Measurements from ENCODE around the gene XRCC4.
"Not testable (repeated sequence)": the region's sequence is repeated elsewhere in the genome, so short reads cannot be mapped to it uniquely, and the experiment has no call there.

XRCC4 gene

DNA sequence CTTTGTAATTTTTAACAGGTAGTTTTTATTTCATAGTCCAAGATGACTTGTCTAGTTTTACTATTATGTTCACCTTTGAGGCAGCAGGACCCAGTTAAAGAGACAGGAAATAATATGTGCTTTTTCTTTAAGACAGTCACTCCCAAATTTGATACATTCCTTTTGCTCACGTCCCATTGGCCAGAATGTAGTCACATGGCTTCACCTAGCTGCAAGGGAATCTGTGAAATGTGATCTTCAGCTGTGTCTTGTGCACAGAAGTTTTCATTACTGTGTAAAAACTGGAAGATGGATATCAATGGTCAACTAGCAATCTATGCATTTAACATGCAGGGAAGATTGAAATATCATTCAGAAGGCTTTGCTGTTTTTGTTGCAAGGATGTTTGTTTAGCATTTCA lies 41.1 kb downstream of the XRCC4 start:
- DNase-seq (ENCODE audit: low read depth), result no peak

DNA sequence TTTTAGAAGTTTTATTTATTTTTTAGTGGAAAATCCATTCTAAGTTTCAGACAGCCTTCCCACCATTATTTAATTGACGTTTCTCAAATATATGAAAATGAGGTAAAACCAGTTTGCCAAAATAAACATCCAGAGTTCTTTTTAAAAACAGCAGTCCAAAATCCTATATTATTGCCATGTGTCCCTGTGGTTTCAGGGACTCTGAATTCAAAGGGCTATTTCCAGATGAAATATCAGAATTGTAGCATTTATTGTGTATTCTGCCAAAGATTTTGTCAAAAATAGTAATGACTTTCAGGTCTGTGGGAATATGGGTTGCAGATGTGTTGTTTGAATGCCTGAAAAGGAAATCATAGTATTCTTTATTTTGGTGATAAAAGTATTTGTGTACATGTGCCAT lies 41.6 kb downstream of the XRCC4 start:
- no peak for DNase-seq (ENCODE audit: low read depth)

DNA sequence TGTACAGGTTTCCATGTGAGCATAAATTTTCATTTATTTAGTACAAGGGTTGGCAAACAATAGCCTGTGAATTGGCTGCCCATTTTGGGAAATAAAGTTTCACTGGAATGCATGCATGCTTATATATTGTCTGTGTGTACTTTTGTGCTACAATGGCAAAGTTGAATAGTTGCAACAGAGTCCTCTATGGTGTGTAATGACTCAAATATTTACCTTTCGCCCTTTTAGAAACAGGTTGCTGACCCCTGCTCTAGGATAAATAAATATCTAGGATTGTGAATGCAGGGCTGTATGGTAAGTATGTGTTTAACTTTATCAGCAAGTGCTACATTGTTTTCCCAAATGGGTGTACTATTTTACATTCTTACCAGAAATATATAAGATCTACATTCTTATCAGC lies 47.2 kb downstream of the XRCC4 start:
- no peak for DNase-seq (ENCODE audit: low read depth)

GRCh38 chr5:83125560-83125959 lies 48.2 kb downstream of the XRCC4 start:
- no peak for DNase-seq (ENCODE audit: low read depth)

GRCh38 chr5:83126501-83126900 lies 49.2 kb downstream of the XRCC4 start:
- no peak for DNase-seq (ENCODE audit: low read depth)

DNA sequence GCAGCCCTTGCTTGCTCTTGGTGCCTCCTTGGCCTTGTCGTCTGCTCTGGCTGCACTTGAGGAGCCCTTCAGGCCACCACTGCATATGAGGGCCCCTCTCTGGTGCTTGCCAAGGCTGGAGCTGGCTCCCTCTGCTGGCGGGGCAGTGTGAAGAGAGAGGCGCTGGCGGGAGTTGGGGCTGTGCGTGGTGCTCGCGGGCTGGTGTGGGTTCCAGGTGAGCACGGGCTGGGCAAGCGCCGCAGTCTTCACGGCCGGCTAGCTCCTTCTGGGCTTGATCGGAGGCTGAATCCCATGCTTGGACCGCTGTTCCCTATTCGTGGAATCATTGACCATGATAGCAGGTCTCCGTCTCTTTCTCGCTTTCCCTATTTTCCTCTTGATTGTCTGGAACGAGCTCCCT lies 56.5 kb downstream of the XRCC4 start:
- DNase-seq (ENCODE audit: low read depth), result no peak

DNA sequence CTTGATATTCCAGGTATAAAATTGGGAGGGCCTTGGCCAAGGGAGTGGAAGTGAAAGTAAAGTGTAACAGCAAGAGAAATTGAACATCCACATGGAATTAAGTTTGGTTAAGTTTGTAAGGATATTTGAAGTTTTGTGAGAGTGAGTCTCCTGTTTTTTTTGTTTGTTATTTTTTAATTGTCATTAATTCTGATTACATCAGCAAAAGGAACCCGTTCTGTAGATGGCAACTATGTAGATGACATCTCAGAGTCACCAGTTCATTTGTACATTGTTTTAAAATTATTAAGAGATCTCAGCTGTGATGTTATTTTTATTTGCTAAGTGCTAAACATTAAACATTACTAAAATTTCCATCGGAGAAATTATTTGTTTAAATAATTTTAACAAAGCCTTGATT lies 65.2 kb downstream of the XRCC4 start:
- no peak for DNase-seq (ENCODE audit: low read depth)

DNA sequence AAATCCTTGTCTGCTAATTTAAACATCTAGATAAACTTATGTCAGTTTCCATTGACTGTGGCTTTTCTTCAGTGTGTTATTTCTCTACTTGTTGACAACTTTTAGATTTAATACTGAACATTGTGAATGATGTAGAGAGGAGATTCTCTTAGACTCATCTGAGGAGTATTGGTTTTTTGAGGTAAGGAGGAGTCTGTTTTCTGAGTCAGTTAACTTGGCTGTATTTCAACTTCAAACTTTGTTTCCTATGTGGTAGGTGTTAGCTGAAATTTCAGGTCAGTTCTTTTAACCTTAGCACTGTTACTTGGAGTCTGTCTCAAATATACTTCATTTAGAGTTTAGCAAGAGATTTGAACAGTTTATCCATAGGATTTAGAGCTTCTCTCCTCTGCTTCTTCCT lies 67.9 kb downstream of the XRCC4 start:
- no peak for DNase-seq (ENCODE audit: low read depth)

DNA sequence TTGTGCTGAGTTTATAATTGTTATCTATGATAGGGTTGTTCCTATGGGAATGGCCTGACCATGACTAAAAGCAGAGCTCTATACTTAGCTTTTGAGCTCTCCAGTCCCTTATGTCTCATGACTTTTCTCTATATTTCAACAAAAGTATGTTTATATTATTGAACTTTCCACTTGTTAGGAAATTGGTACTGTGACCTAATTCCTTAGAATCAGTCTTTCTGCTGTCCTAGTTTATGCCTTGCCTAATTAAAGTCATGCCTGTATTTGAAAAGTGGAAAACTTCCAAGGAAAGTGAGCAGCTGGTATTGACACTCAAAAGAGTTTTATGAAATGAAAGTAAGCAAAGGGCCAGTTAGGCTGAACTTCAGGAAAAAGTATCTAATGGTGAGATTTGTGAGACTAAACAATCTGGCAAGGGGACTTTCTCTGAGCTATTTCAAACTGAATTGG lies 68.6 kb downstream of the XRCC4 start:
- no peak for DNase-seq (ENCODE audit: low read depth)

DNA sequence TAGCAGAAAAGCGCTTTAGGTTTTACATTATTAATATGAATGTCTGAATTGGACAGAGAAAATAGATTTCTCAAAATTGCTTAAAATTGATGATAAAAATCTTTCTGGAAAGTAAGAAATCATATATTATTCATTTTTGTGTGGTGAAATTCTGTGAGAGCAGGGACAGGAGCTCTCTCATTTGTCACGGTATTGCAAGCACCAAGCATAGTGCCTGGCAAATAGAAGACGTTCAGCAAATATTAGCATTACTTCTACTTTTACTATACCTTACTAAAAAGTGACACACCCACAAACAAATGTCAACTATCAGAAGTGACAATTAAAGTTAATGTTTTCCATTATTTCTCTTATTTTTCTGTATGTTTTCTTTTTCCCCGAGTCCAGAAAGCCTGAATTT lies 69.1 kb downstream of the XRCC4 start:
- DNase-seq (ENCODE audit: low read depth), result no peak

- no peak for DNase-seq (ENCODE audit: low read depth)
Observed at GRCh38 chr5:83147593-83147992, 70.2 kb downstream of the XRCC4 start.

DNA sequence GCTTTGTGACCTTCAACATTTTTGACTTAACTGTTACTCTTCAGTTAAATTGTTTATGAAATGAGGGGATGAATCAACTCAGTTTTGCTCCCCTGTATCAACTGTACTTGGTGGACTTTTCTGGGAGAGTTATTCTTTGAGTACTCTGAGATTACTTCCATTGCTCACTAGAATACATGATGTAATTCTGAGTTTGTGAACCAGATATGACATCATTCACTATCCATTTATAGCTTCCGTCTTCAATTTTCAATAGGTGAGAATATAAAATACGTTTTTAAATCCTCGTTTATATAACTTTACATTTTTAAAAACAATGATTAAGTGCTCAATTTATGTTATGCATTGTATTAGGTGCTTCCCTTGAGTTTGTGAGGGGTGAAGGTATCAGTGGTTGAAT lies 71.0 kb downstream of the XRCC4 start:
- DNase-seq (ENCODE audit: low read depth), result no peak

DNA sequence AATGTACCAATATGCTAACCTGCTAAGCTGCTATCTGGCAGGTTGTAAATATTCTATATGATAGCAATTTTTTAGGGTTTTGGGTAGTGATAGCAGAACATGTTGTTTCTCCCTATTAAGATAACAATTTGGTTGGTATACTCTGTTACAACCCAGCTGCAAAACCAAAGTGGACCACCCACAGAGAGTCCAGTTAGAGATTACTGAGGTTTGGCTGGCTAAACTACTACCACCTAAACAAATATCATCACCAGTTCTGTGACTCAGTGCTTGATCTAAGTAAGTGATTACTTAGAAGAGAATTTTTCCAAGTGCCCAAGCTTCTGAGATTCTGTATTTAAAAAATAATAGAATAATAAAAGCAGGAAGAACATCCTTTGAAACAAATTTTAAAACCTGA lies 72.3 kb downstream of the XRCC4 start:
- no peak for DNase-seq (ENCODE audit: low read depth)

GRCh38 chr5:83151821-83152220 lies 74.5 kb downstream of the XRCC4 start:
- no peak for DNase-seq (ENCODE audit: low read depth)

- DNase-seq (ENCODE audit: low read depth), result not testable (repeated sequence)
Observed at GRCh38 chr5:83152996-83153395, 75.6 kb downstream of the XRCC4 start.

DNA sequence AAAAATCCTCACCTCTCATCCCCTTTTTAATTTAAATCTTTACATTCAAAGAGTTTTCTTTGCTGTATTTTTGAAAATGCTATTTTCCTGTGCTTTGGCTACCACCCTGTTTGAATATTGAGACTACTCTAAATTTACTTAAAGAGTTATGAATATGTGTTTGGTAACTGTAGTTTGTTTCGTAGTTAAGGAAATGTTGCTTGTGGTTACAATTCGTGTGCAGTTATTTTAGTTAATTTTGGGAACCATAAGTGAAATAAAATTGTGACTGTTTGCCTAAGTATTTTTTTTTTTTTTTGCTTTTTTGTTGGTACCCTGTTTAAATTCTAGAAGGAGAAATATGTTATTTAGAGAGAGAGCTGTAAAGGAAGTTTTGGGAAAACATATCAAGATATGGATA lies 78.7 kb downstream of the XRCC4 start:
- no peak for DNase-seq (ENCODE audit: low read depth)

- no peak for DNase-seq (ENCODE audit: low read depth)
Observed at GRCh38 chr5:83157163-83157562, 79.8 kb downstream of the XRCC4 start.

DNA sequence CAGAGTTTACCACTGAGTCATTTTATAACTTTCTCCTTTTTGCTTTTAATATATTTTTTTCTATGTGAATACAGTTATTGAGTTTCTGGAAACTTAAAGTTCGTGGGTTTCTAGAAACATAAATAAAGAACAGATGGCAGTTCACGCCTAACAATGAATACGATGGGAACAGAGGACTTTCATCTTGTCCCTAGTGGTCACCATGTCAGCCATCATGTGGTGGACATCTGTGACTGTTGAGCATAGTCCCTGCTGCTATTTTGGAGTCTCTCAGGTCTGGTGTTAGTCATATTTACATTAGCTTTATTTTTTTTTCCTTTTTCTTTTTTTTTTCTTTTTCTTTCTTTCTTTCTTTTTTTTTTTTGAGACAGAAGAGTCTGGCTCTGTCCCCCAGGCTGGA lies 85.3 kb downstream of the XRCC4 start:
- DNase-seq (ENCODE audit: low read depth), result no peak

DNA sequence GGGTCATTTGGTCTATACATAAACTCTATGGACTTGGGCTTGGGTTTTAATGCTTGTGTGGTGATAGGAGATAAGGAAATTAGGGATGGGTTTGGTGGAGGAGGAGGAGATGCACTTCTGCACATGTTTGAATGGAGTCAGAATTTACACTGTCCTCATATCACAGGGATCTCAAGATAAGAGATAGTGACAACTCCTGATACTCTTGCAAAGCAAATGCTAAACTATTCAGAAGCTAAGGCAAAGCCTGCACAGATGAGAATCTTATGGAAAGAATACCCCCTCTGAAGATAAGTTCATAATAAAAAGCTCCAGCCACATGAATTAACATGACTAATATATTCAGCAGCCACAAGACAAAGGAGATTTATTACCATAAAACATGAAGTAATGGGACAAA lies 90.2 kb downstream of the XRCC4 start:
- no peak for DNase-seq (ENCODE audit: low read depth)

- no peak for DNase-seq (ENCODE audit: low read depth)
Observed at GRCh38 chr5:83169571-83170337, 92.4 kb downstream of the XRCC4 start.

DNA sequence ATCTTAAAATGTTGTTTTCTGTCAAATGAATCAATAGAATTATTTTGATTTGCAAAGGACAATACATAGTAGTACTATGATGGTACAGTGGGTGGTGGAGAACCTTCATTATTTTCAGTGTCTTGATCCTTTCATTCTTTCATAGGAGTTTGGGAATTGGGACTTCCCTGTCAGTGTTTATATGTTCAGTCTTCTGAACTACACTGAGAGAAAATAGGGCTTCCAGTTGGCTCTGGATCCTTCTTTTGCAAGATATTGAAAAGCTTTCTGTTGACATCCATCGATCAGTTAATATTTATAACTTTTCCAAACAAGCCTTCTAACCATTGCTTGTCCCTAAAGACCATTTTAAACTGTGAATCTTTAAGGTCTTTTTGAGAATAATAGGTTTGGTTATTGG lies 94.7 kb downstream of the XRCC4 start:
- no peak for DNase-seq (ENCODE audit: low read depth)

DNA sequence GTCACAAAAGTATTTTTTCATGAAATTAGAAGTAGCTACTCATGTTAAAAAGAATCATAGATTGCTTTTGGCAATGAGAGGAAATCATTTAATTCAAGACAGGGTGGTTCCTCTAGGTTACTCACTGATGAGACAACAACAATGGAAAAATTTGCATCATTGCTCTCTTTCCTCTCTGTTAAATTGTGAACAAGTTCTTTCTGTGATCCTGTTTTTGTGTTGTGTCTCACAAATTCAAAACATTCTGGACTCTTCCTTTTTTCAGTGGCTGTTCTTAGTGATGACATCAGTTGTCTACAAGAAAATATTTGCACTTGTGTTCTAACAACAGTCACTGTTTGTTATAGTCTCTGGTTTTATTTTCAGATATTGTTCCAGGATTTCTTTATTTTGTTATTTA lies 95.3 kb downstream of the XRCC4 start:
- no peak for DNase-seq (ENCODE audit: low read depth)

GRCh38 chr5:83173826-83174225 lies 96.5 kb downstream of the XRCC4 start:
- DNase-seq (ENCODE audit: low read depth), result no peak

- DNase-seq (ENCODE audit: low read depth), result no peak
Observed at GRCh38 chr5:83177803-83178202, 100.5 kb downstream of the XRCC4 start.
